IMR-90 (cell line): Measurements from ENCODE around the gene MAGI3. TPM values are rescaled to one million over a fixed set of nuclear protein-coding genes. Genes with fewer than 3 reads are reported as not detected.

Source experiments
- ATAC-seq: fragments of 200-7000 bp; cut with Tn5 transposase; 2 replicates; pipeline ENCODE4 v1.9.1; 2020; ENCODE audit warnings: low read depth, mild to moderate bottlenecking, moderate library complexity
- BruUV-seq: library from RNA; stranded (reverse); fragments of 400-500 nt; replicated peaks from 2 replicates; lab custom pipeline; 2021; lab: Mats Ljungman, UMichigan
- CTCF ChIA-PET: fragments of 300-600 bp; formaldehyde crosslinking; extraction: SDS; loops from one replicate; lab custom pipeline; 2021; ENCODE audit warnings: antibody characterized with exemption; lab: Yijun Ruan, JAX
- POLR2A ChIA-PET: fragments of 300-600 bp; sonication (Branson Sonifier 250); formaldehyde crosslinking; loops from one replicate; lab custom pipeline; 2022; ENCODE audit warnings: antibody characterized with exemption; ENCODE audit not compliant: unreplicated experiment; lab: Charles Lee
- DNase-seq: peaks from one replicate; pipeline ENCODE4 v3.0.0; 2013
- H2AFZ ChIP-seq: replicated peaks from 2 replicates; pipeline ENCODE3; 2013; ENCODE audit warnings: low read length, mild to moderate bottlenecking; ENCODE audit not compliant: poor library complexity
- H2AK5ac ChIP-seq: 2 replicates; pipeline ENCODE4 v1.6.1; 2013; ENCODE audit warnings: low read depth, low read length, inconsistent platforms
- H2AK9ac ChIP-seq: replicated peaks from 2 replicates; pipeline ENCODE3; 2013; ENCODE audit warnings: mild to moderate bottlenecking, low read depth, low read length, moderate library complexity; ENCODE audit not compliant: poor library complexity
- H2BK120ac ChIP-seq: 2 replicates; pipeline ENCODE4 v1.6.1; 2013; ENCODE audit warnings: low read depth, low read length, inconsistent platforms
- H2BK15ac ChIP-seq: 3 replicates; pipeline ENCODE4 v1.6.1; 2013; ENCODE audit warnings: low read depth, low read length, inconsistent platforms
- H2BK20ac ChIP-seq: 2 replicates; pipeline ENCODE4 v1.6.1; 2013; ENCODE audit warnings: low read depth, mild to moderate bottlenecking, inconsistent platforms, low read length, moderate library complexity
- H2BK5ac ChIP-seq: 2 replicates; pipeline ENCODE4 v1.6.1; 2013; ENCODE audit warnings: mild to moderate bottlenecking, low read depth, low read length, inconsistent platforms; ENCODE audit not compliant: poor library complexity, severe bottlenecking
- H3K14ac ChIP-seq: replicated peaks from 2 replicates; pipeline ENCODE4 v1.6.1; 2013; ENCODE audit warnings: low read depth, low read length, inconsistent platforms
- H3K18ac ChIP-seq: 2 replicates; pipeline ENCODE4 v1.6.1; 2013; ENCODE audit warnings: low read depth, low read length, control low read depth
- H3K23ac ChIP-seq: 2 replicates; pipeline ENCODE4 v1.6.1; 2013; ENCODE audit warnings: low read depth, low read length, inconsistent platforms
- H3K27ac ChIP-seq: 2 replicates; pipeline ENCODE4 v1.5.1; 2013; ENCODE audit warnings: mild to moderate bottlenecking, control low read depth, low read length; ENCODE audit not compliant: insufficient read depth
- H3K27me3 ChIP-seq: 2 replicates; pipeline ENCODE4 v1.6.1; 2013; ENCODE audit warnings: low read length; ENCODE audit not compliant: control insufficient read depth, insufficient read depth
- H3K36me3 ChIP-seq: 2 replicates; pipeline ENCODE4 v1.6.1; 2013; ENCODE audit warnings: low read length, mixed read lengths; ENCODE audit not compliant: control insufficient read depth, insufficient read depth
- H3K4ac ChIP-seq: 2 replicates; pipeline ENCODE4 v1.6.1; 2013; ENCODE audit warnings: low read depth, low read length, inconsistent platforms
- H3K4me1 ChIP-seq: 2 replicates; pipeline ENCODE4 v1.6.1; 2013; ENCODE audit warnings: low read length, mixed read lengths; ENCODE audit not compliant: control insufficient read depth, insufficient read depth
- H3K4me2 ChIP-seq: 2 replicates; pipeline ENCODE4 v1.6.1; 2013; ENCODE audit warnings: low read depth, mild to moderate bottlenecking, control low read depth, low read length, moderate library complexity
- H3K4me3 ChIP-seq: 2 replicates; pipeline ENCODE4 v1.5.1; 2013; ENCODE audit warnings: low read depth, mild to moderate bottlenecking, control low read depth, low read length, moderate library complexity; ENCODE audit not compliant: insufficient read depth
- H3K56ac ChIP-seq: 2 replicates; pipeline ENCODE4 v1.6.1; 2013; ENCODE audit warnings: low read length, inconsistent platforms; ENCODE audit not compliant: insufficient read depth; ENCODE audit errors: extremely low read depth
- H3K79me1 ChIP-seq, 2 experiments: 2 replicates each; pipeline ENCODE4 v1.6.1; 2013; ENCODE audit warnings: low read length in 2 of 2, inconsistent platforms in 1 of 2, low read depth in 1 of 2
- H3K9ac ChIP-seq: 2 replicates; pipeline ENCODE4 v1.6.1; 2013; ENCODE audit warnings: low read depth, low read length, control low read depth
- H3K9me1 ChIP-seq: 2 replicates; pipeline ENCODE4 v1.6.1; 2013; ENCODE audit warnings: low read length, inconsistent platforms; ENCODE audit not compliant: insufficient read depth
- H3K9me3 ChIP-seq: 2 replicates; pipeline ENCODE4 v1.6.1; 2013; ENCODE audit warnings: low read length; ENCODE audit not compliant: control insufficient read depth, insufficient read depth
- H4K20me1 ChIP-seq: 2 replicates; pipeline ENCODE4 v1.6.1; 2013; ENCODE audit warnings: low read length, inconsistent platforms; ENCODE audit not compliant: insufficient read depth
- H4K5ac ChIP-seq: 2 replicates; pipeline ENCODE4 v1.6.1; 2013; ENCODE audit warnings: mild to moderate bottlenecking, low read depth, low read length, control low read depth
- H4K8ac ChIP-seq, 2 experiments: 2 replicates each; pipeline ENCODE4 v1.6.1; 2013; ENCODE audit warnings: low read depth in 2 of 2, low read length in 2 of 2, control low read depth in 1 of 2, inconsistent platforms in 1 of 2
- H4K91ac ChIP-seq: 2 replicates; pipeline ENCODE4 v1.6.1; 2013; ENCODE audit warnings: low read depth, low read length, inconsistent platforms; ENCODE audit not compliant: insufficient read depth
- BHLHE40 ChIP-seq: fragments of 150-350 bp; IDR thresholded peaks from 2 replicates; pipeline ENCODE4 v1.6.1; 2016; ENCODE audit warnings: mild to moderate bottlenecking, low read depth, low read length
- CEBPB ChIP-seq: IDR thresholded peaks from 2 replicates; pipeline ENCODE4 v1.6.1; 2012; ENCODE audit warnings: low read depth, low read length, improper control_type of control experiment
- CHD1 ChIP-seq: IDR thresholded peaks from 2 replicates; pipeline ENCODE4 v1.6.1; 2012; ENCODE audit warnings: low read depth, low read length, improper control_type of control experiment
- CTCF ChIP-seq: conservative IDR thresholded peaks from 2 replicates; pipeline ENCODE4 v1.5.1; 2012; ENCODE audit warnings: mild to moderate bottlenecking, low read depth, low read length, improper control_type of control experiment
- ELK1 ChIP-seq: fragments of 150-350 bp; IDR thresholded peaks from 2 replicates; pipeline ENCODE4 v1.6.1; 2016; ENCODE audit warnings: low read depth, mild to moderate bottlenecking, low read length, moderate library complexity, borderline replicate concordance
- FOS ChIP-seq: fragments of 150-350 bp; IDR thresholded peaks from 2 replicates; pipeline ENCODE4 v1.6.1; 2016; ENCODE audit warnings: low read depth, low read length
- MAFK ChIP-seq: IDR thresholded peaks from 2 replicates; pipeline ENCODE4 v1.6.1; 2012; ENCODE audit warnings: low read depth, low read length, improper control_type of control experiment
- MAZ ChIP-seq: IDR thresholded peaks from 2 replicates; pipeline ENCODE4 v1.6.1; 2012; ENCODE audit warnings: low read depth, mild to moderate bottlenecking, low read length, improper control_type of control experiment, moderate library complexity, borderline replicate concordance
- MXI1 ChIP-seq: IDR thresholded peaks from 2 replicates; pipeline ENCODE4 v1.6.1; 2012; ENCODE audit warnings: low read depth, mild to moderate bottlenecking, low read length, moderate library complexity, borderline replicate concordance
- NFE2L2 ChIP-seq: fragments of 150-350 bp; IDR thresholded peaks from 2 replicates; pipeline ENCODE4 v1.6.1; 2016; ENCODE audit warnings: low read depth, mild to moderate bottlenecking, low read length
- POLR2A ChIP-seq: IDR thresholded peaks from 2 replicates; pipeline ENCODE4 v1.6.1; 2012; ENCODE audit warnings: mild to moderate bottlenecking, low read depth, low read length
- RAD21 ChIP-seq: IDR thresholded peaks from 2 replicates; pipeline ENCODE4 v1.6.1; 2012; ENCODE audit warnings: low read length, improper control_type of control experiment
- RCOR1 ChIP-seq: IDR thresholded peaks from 2 replicates; pipeline ENCODE4 v1.6.1; 2012; ENCODE audit warnings: mild to moderate bottlenecking, low read length, improper control_type of control experiment; ENCODE audit not compliant: insufficient replicate concordance
- RFX5 ChIP-seq: IDR thresholded peaks from 2 replicates; pipeline ENCODE4 v1.8.0; 2012; ENCODE audit warnings: low read depth, mild to moderate bottlenecking, low read length, moderate library complexity
- SMC3 ChIP-seq: fragments of 150-350 bp; IDR thresholded peaks from 2 replicates; pipeline ENCODE4 v1.6.1; 2016; ENCODE audit warnings: low read depth, mild to moderate bottlenecking, antibody characterized with exemption, low read length, moderate library complexity
- USF2 ChIP-seq: fragments of 150-350 bp; IDR thresholded peaks from 2 replicates; pipeline ENCODE4 v1.6.1; 2017; ENCODE audit warnings: mild to moderate bottlenecking, antibody characterized with exemption, low read length, low read depth
- WGBS, 2 experiments: methylation state at CpG; one replicate each; pipeline versions ENCODE4 v1.1.5 to v1.1.7; 2013; ENCODE audit warnings: missing lambda C conversion rate in 2 of 2; ENCODE audit not compliant: insufficient read length in 1 of 2; ENCODE audit errors: extremely low coverage in 2 of 2; 5-methylcytosine and 5-hydroxymethylcytosine counted together
- dilution Hi-C: fragments of 300-500 bp; cut with HindIII; formaldehyde crosslinking; loops from one replicate; pipeline ENCODE4 v1.14.3; 2018; ENCODE audit warnings: low sequenced_read_pairs; ENCODE audit not compliant: unreplicated experiment
- in situ Hi-C: fragments of 300-500 bp; cut with MboI; formaldehyde crosslinking; loops from 3 replicates; pipeline ENCODE4 v1.14.3; 2019; ENCODE audit warnings: low sequenced_read_pairs, inconsistent platforms, mixed read lengths
- intact Hi-C: fragments of 100-400 bp; cut with micrococcal nuclease; formaldehyde crosslinking; loops from 2 replicates; pipeline ENCODE4 v1.10.0; 2022
- polyA plus RNA-seq, 3 experiments: library from polyadenylated mRNA; depleted of rRNA; stranded (reverse); fragments of >200 nt; gene quantifications; 2 replicates each; pipeline ENCODE4 v1.2.3, GENCODE V29; 2012; ENCODE audit warnings: low replicate concordance in 1 of 3
- total RNA-seq: library from RNA; depleted of rRNA; stranded (reverse); fragments of >200 nt; gene quantifications from 2 replicates; pipeline ENCODE4 v1.2.3, GENCODE V29; 2012

Gene MAGI3
- total and polyA plus RNA-seq, 2 of the 4 experiments (the other 2 are of a cell fraction): 2.5 to 8.8 TPM

GRCh38 chr1:113455374-113455773 is 65.1 kb downstream of the MAGI3 start:
- H2BK15ac ChIP-seq: no peak overlapping the region
- H2AK9ac ChIP-seq: no peak overlapping the region
- peaks cover 2% of the 10 kb centered on the region; the same call in 1 of the 2 replicates for H3K9me3 ChIP-seq
- TF ChIP-seq MXI1 (no peak), RFX5 (no peak), MAZ (no peak), CEBPB (no peak), ELK1 (no peak), NFE2L2 (no peak), BHLHE40 (no peak), POLR2A (no peak), MAFK (no peak), RCOR1 (no peak), RAD21 (no peak), FOS (no peak), SMC3 (no peak), CTCF (no peak), CHD1 (no peak), USF2 (no peak)
- BruUV-seq: no TSS peak
- H4K5ac ChIP-seq: no peak overlapping the region
- intact Hi-C loops (loop anchor here (10.0 kb wide), 1 partner anchor 219 kb away; no protein-coding TSS in a partner anchor), in situ Hi-C loops (no loop called here), dilution Hi-C loops (no loop called here)
- no peak overlapping the region for H4K8ac ChIP-seq
- no peaks in the 10 kb centered on the region for H3K27me3 ChIP-seq
- no peak overlapping the region for H3K18ac ChIP-seq
- ATAC-seq (no peak), DNase-seq (no peak)
- H2BK5ac ChIP-seq: no peak overlapping the region
- peak overlapping the region; percentile 15; the same call in 1 of the 2 replicates for H3K4ac ChIP-seq
- peaks cover 2% of the 10 kb centered on the region for H3K4me1 ChIP-seq
- ChIA-PET CTCF (no interaction called here), POLR2A (interaction anchor here (0.6 kb wide), 1 partner anchor 178 kb away, joined by 16 read pairs; no protein-coding TSS in a partner anchor)
- H3K4me3 ChIP-seq: no peak overlapping the region
- H2AFZ ChIP-seq: no peak overlapping the region
- H2AK5ac ChIP-seq: no peak overlapping the region
- H3K9me1 ChIP-seq: no peaks in the 10 kb centered on the region
- H3K23ac ChIP-seq: 0 out of 2 replicates have a peak overlapping the region, but pooled peaks have one; percentile 12
- no peak overlapping the region for H3K56ac ChIP-seq
- no peak overlapping the region for H3K4me2 ChIP-seq
- no CpG with 5 or more reads among the region's 1 CpG for WGBS, 2 experiments
- no peak overlapping the region; the same call in 1 of the 2 replicates for H4K91ac ChIP-seq
- H3K14ac ChIP-seq: no peak overlapping the region
- peaks cover 11 to 19% of the 10 kb centered on the region in 2 experiments for H3K79me1 ChIP-seq
- H2BK120ac ChIP-seq: peak overlapping the region; percentile 44
- no peaks in the 10 kb centered on the region for H3K36me3 ChIP-seq
- peak overlapping the region; percentile 33; the same call in 1 of the 2 replicates for H2BK20ac ChIP-seq
- no peak overlapping the region for H3K27ac ChIP-seq
- H4K20me1 ChIP-seq: no peaks in the 10 kb centered on the region
- no peak overlapping the region for H3K9ac ChIP-seq
